OCI-LY7 (cell line): ENCODE data around the gene SRGAP3.

Experiments
- EZH2phosphoT487 ChIP-seq: fragments of 200-600 bp; sonication (generic); IDR thresholded peaks from 2 replicates; pipeline ENCODE4 v1.6.1; 2018; ENCODE audit warnings: low read depth, borderline replicate concordance, mild to moderate bottlenecking, mixed run types, antibody characterized with exemption, low read length, moderate library complexity, mixed read lengths
- TF ChIP-seq, protein P1 (sequence below): fragments of 200-600 bp; sonication (generic); conservative IDR thresholded peaks from 2 replicates; pipeline ENCODE4 v1.5.1; 2014; ENCODE audit warnings: mild to moderate bottlenecking, antibody characterized with exemption, low read length, moderate library complexity, mixed read lengths

DNA sequence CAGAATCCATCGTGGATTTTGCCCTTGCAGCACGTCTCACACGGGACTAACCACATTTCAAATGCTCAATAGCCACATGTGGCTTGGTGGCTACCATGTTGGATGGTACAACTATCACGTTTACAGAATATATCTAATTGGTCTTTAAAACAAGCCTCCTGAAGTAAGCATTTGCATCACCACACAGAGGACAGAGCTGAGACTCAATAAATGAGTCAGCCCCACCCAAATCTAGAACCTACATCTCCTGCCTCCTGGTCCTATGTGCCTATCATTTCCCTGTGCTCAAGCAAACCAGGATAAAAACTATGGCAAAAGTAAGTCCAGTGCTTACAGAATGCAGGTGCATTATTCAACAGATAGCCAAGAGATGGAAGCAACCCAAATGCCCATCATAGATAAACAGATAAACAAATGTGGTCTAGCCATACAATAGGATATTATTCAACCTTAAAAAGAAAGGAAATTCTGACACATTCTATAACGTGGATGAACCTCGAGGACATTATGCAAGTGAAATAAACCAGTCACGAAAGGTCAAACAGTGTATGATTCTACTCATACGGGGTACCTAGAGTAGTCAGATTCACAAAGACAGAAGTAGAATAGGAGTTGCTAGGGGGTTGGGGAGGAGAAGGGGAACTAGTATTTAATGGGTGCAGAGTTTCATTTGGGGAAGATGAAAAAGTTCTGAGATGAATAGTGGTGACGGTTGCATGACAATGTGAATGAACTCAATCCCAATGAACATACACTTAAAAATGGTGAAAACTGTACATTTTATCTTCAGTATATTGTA lies 43.9 kb downstream of the SRGAP3 start:
- TF ChIP-seq, protein P1, sequence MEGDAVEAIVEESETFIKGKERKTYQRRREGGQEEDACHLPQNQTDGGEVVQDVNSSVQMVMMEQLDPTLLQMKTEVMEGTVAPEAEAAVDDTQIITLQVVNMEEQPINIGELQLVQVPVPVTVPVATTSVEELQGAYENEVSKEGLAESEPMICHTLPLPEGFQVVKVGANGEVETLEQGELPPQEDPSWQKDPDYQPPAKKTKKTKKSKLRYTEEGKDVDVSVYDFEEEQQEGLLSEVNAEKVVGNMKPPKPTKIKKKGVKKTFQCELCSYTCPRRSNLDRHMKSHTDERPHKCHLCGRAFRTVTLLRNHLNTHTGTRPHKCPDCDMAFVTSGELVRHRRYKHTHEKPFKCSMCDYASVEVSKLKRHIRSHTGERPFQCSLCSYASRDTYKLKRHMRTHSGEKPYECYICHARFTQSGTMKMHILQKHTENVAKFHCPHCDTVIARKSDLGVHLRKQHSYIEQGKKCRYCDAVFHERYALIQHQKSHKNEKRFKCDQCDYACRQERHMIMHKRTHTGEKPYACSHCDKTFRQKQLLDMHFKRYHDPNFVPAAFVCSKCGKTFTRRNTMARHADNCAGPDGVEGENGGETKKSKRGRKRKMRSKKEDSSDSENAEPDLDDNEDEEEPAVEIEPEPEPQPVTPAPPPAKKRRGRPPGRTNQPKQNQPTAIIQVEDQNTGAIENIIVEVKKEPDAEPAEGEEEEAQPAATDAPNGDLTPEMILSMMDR, result no peak
- no peak for TF ChIP-seq EZH2phosphoT487
